ENCODE results near the gene SFXN2.

SFXN2 gene

DNA sequence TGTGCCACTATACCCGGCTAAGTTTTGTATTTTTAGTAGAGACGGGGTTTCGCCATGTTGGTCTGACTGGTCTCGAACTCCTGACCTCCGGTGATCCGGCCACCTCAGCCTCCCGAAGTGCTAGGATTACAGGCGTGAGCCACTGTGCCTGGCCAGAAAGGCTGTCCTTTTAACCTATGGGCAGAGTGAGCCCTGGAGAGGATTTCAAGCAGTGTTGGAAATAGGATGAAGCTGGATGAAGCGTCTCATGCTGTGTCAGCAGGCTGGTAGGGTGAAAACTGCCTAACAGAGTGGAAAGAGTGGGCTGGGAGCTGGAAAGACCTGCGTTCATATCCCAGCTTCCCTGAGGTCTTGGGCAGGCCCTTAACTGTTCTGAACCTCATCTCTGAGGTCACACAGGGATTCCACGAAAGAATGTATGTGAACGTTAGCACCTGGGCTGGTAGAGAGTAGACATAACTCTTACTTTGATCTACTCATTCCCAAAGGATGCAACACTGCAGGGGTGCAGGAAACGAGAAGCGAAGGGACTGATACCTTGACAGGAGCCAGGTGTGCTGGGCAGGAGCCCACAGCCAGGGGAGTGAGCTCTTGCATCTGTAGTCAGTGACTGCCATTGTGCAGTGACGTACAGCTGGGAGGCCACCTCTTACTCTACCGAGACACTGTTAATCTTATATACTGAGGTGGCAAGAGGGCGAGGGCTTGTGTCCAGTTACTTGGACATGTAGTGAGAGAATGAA lies 63.4 kb downstream of the SFXN2 start:
- DNase-seq (ENCODE audit: low spot score), result no peak

- no peak for DNase-seq (ENCODE audit: low spot score)
Measured at GRCh38 chr10:102778781-102779180, 64.3 kb downstream of the SFXN2 start.

GRCh38 chr10:102779680-102780526 lies 65.5 kb downstream of the SFXN2 start:
- no peak for DNase-seq (ENCODE audit: low spot score)

- no peak for DNase-seq (ENCODE audit: low spot score)
Measured at GRCh38 chr10:102780527-102780808, 66.0 kb downstream of the SFXN2 start.

GRCh38 chr10:102781090-102781920 lies 66.9 kb downstream of the SFXN2 start:
- DNase-seq (ENCODE audit: low spot score), result no peak

- DNase-seq (ENCODE audit: low spot score), result no peak
Measured at GRCh38 chr10:102781921-102782557, 67.6 kb downstream of the SFXN2 start.

DNA sequence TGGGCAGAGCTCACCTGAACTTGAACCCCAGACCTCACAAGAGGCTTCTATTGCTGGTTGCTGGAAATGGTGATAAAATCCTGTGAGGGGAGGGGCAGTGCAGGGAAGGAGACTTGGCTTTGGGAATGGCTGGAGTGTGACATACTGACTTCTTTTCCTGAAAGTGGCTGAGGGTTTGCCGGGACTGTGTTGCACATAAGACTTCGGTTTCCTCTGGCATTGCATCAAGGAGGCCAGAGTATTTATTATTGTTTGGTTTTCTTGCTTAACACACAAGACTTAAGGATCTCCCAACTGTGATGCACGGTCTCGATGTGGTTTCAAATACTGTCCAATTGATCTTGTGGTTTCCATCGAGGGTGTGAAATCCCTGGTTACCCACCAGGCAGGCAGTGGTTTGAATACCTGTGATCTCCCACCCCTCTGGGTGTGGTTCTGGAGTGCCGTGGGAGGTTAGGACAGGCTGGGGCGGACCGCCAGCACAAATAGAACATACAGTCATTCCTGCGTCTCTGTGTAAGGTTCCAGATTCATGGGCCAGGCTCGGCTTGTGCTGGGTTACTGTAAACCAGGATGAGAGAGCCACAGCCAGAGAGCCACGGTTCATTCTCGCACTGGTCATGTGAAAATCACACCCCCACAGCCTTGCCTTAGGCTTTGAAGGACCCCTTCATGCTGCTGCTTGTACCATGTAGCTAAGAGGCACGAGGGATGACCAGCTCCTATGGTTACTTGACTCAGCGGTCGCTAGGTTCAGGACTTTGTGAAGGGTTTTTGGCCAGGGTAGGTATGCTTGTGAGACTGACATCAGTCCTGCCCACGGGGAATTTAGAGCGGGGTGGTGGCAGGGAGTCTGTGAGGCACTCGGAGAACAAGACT lies 68.5 kb downstream of the SFXN2 start:
- DNase-seq (ENCODE audit: low spot score), result no peak

GRCh38 chr10:102783568-102783967 lies 69.1 kb downstream of the SFXN2 start:
- DNase-seq (ENCODE audit: low spot score), result no peak

DNA sequence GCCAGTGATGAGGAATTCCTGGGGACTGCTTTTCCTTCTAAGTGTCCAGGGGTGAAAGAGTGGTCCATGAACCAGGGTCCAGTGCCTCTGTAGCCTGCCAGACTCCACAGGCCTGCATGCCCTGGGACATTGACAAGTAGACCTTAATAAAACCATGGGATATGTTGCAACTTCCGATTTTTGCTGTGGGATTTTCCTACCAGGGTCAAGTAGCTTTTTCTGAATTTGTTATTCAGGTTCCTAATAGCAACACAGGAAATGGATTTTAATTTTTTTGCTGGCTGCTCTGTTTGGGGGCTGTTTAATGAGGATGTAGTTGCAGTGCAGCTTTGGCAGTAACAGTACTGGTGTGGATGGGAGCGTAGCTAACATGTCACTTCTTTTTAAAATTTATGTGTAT lies 71.4 kb downstream of the SFXN2 start:
- no peak for DNase-seq (ENCODE audit: low spot score)

DNA sequence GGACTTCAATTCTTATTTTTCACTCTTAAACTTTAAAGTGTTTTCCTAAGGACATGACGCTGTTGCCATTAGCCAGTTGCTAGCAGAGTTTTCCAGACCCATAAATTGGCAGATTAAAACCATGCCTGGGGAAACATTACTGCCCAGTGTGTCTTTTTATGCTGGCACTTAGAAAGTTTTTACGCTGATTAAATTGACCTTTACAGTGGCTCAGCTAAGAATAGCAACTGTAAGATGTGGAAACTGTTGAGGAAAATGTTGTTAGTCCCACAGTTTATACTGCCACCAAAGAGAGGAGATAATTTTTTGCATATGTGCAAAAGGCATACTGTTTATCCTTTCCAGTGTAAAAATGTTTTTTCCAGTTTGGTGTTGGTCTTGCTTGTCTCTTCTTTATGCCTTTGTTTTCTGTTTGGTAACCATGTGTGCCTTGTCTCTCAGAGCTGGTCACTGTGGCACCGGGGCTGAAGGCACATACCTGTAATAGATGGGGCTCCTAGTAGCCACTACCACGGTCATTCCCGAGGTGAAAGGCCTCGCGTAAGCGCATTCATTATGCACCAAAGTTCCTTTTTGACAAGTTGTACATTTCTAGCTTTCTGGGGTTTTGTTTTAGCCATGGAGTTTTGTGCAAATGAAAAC lies 77.4 kb downstream of the SFXN2 start:
- no peak for DNase-seq (ENCODE audit: low spot score)
